Measurements from ENCODE around the gene RABAC1. TPM values are rescaled to one million over a fixed set of nuclear protein-coding genes. Genes with fewer than 3 reads are reported as not detected.

RABAC1 gene
- total and polyA plus RNA-seq, 2 experiments from 2014 or later: 151 to 270 TPM

DNA sequence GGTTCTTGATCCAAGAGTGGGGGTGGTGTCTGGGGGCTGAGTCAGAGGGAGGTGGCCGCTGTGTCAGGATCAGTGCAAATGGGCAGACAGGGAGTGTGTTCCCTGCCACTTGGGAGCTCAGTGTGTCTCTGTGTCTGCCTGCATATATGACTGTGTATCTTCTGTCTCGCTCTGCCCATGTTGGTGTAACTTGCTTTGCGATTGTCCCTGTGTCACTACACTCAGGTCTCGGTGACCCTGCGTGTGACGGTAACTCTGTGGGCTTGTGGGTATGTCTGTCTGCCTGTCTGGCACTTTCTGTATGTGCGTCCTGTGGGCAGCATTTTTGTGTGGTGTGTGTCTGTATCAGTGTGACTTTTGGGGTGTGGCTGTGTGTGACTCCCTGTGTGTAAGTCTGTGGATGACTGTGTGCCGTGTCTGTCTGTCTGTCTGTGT lies 22.7 kb downstream of the RABAC1 start:
- Histone ChIP-seq H3K27me3 (peaks cover 84% of the 10 kb centered on the region), H3K4me3 (no peak overlapping the region), H3K4me1 (ENCODE audit: low read depth) (no peaks in the 10 kb centered on the region), H3K27ac (no peak overlapping the region), H3K36me3 (no peaks in the 10 kb centered on the region), H3K9me3 (ENCODE audit: low read depth) (no peaks in the 10 kb centered on the region)
- TF ChIP-seq CTCF (IDR thresholded peaks at IDR 0.05; ENCODE audit: low read depth, low read length): no peak
- no peak for DNase-seq (ENCODE audit: low read depth in 1 of 2, low spot score in 1 of 2)

- Histone ChIP-seq H3K4me3 (no peak overlapping the region), H3K27me3 (peaks cover 84% of the 10 kb centered on the region), H3K9me3 (ENCODE audit: low read depth) (no peaks in the 10 kb centered on the region), H3K4me1 (ENCODE audit: low read depth) (no peaks in the 10 kb centered on the region), H3K27ac (no peak overlapping the region), H3K36me3 (no peaks in the 10 kb centered on the region)
- DNase-seq (ENCODE audit: low read depth in 1 of 2, low spot score in 1 of 2): no peak
- no peak for TF ChIP-seq CTCF (IDR thresholded peaks at IDR 0.05; ENCODE audit: low read depth, low read length)
Measured at GRCh38 chr19:41935760-41936415, 23.2 kb downstream of the RABAC1 start.

DNA sequence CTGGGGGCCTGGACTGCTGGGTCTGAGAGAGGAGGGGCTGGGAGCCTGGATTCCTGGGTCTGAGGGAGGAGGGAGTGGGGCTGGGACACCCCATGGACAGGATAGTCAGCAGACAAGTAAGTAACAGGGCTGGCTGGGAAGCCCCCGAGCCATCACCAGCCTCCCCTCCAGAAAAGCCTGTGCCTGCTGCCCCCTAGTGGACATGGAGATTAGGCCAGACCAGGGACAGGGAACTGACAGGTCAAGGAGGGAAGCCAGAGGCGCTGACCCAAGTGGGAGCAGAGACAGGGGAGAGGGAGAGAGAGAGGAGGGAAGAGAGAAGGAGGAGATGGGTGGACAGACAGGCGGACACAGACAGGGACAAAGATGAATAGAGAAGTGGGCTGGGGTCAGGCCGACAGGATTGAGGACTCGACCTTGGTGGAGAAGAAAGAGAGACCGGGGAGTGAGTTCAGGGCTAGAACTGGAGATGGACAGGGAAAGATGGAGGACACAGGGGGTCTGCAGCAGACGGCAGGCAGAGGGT lies 24.2 kb downstream of the RABAC1 start:
- H3K36me3 ChIP-seq: no peaks in the 10 kb centered on the region
- no peak overlapping the region for H3K4me3 ChIP-seq
- H3K9me3 ChIP-seq (ENCODE audit: low read depth): no peaks in the 10 kb centered on the region
- peaks cover 84% of the 10 kb centered on the region for H3K27me3 ChIP-seq
- peak; percentile 99 for TF ChIP-seq CTCF (IDR thresholded peaks at IDR 0.05; ENCODE audit: low read depth, low read length)
- H3K4me1 ChIP-seq (ENCODE audit: low read depth): no peaks in the 10 kb centered on the region
- DNase-seq (ENCODE audit: low read depth in 1 of 2, low spot score in 1 of 2): peak; percentile 69 to 78
- H3K27ac ChIP-seq: no peak overlapping the region

DNA sequence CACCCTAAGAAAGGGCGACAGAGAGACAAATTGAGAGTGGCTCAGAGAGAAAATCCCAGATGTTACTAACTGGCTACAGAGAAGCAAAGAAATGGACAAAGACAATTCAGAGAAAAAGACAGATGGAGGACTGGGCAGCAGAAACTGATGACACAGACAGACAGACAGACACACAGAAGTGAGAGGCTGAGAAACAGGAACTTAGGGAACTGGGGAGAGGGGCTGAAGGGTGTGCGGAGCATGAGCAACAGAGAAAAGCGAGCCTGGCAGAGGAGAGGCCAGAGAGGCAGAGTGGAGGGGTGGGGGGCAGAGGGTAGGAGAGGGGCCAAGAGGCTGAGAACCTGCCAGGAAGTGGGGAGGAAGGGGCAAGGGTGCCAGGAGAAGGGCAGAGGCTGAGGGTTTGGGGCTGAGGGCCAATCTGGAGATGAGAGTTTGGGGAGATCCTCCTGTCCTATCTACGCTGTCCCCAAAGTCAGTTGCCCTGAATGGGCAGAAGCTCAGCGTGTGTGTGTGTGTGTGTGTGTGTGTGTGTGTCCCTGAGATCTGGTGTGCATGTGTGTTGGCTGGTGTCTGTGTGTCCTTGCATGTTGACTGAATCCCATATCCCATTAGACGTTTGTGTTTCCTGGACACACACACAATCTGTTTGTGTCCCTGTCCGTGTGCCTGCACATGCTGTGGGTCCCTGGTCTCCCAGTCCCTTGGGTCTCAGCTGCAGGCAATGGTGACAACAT lies 25.3 kb downstream of the RABAC1 start:
- H3K27ac ChIP-seq: no peak overlapping the region
- no peaks in the 10 kb centered on the region for H3K4me1 ChIP-seq (ENCODE audit: low read depth)
- H3K4me3 ChIP-seq: no peak overlapping the region
- no peak for TF ChIP-seq CTCF (IDR thresholded peaks at IDR 0.05; ENCODE audit: low read depth, low read length)
- no peaks in the 10 kb centered on the region for H3K9me3 ChIP-seq (ENCODE audit: low read depth)
- DNase-seq (ENCODE audit: low read depth in 1 of 2, low spot score in 1 of 2): no peak
- no peaks in the 10 kb centered on the region for H3K36me3 ChIP-seq
- peaks cover 90% of the 10 kb centered on the region for H3K27me3 ChIP-seq

DNA sequence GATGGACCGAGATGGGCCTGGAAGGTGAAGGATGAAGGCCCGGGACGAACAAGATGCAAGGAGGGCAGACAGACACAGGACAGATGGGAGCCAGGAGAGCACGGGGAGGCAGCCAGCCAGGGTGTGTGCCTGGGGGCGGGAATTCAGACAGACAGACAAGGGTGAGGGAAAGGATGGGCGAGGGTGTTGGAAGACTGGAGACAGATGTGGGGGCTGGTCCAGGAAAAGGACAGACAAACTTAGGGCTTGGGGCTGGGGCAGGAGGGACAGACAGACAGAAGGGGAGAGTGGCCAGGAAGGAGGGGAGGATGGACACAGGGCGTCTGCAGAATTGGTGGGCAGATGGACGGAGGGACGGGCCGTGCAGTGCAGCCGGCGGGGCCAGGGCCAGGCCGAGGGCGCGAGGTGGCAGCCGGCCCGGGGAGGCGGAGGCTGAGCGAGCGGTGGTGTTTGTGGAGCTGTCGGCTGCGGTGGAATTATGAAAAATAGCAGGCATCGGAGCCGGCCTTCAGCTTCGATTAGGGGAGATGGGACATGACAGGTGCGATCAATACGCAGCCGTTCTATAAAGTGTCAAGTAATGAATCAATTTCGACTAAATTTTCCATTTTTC lies 26.3 kb downstream of the RABAC1 start:
- DNase-seq (ENCODE audit: low read depth in 1 of 2, low spot score in 1 of 2): no peak

More for the DNA sequence above, 26.3 kb downstream of the RABAC1 start:
- Histone ChIP-seq H3K27me3 (peaks cover 96% of the 10 kb centered on the region), H3K9me3 (ENCODE audit: low read depth) (no peaks in the 10 kb centered on the region), H3K4me3 (no peak overlapping the region), H3K36me3 (no peaks in the 10 kb centered on the region), H3K27ac (no peak overlapping the region), H3K4me1 (ENCODE audit: low read depth) (no peaks in the 10 kb centered on the region)
- no peak for TF ChIP-seq CTCF (IDR thresholded peaks at IDR 0.05; ENCODE audit: low read depth, low read length)
